Smooth muscle cell (in vitro differentiated cells): ENCODE measurements around the gene SH2B2. TPM values are rescaled to one million over a fixed set of nuclear protein-coding genes. Genes with fewer than 3 reads are reported as not detected.
"Not testable (repeated sequence)": the region's sequence is repeated elsewhere in the genome, so short reads cannot be mapped to it uniquely, and the experiment has no call there.

Experiments
- DNase-seq: peaks from one replicate; lab custom pipeline; 2025; ENCODE audit not compliant: unreplicated experiment; lab: John Stamatoyannopoulos, UW
- H2AFZ ChIP-seq: fragments of 200-600 bp; sonication (generic); 2 replicates; pipeline ENCODE4 v1.6.0; 2016; ENCODE audit warnings: antibody characterized with exemption, low read depth, mild to moderate bottlenecking
- H3F3A ChIP-seq: fragments of 200-600 bp; sonication (generic); 2 replicates; pipeline ENCODE4 v1.6.0; 2017; ENCODE audit warnings: antibody characterized with exemption, low read depth
- H3K27ac ChIP-seq: fragments of 200-600 bp; sonication (generic); 2 replicates; pipeline ENCODE4 v1.5.1; 2016; ENCODE audit warnings: low read depth, mild to moderate bottlenecking
- H3K27me3 ChIP-seq: fragments of 200-600 bp; sonication (generic); 2 replicates; pipeline ENCODE4 v1.6.1; 2016; ENCODE audit warnings: low read depth, mild to moderate bottlenecking
- H3K36me3 ChIP-seq: fragments of 200-600 bp; sonication (generic); 2 replicates; pipeline ENCODE4 v1.5.1; 2016; ENCODE audit warnings: low read depth
- H3K4me1 ChIP-seq: fragments of 200-600 bp; sonication (generic); 2 replicates; pipeline ENCODE4 v1.5.1; 2016; ENCODE audit warnings: low read depth
- H3K4me2 ChIP-seq: fragments of 200-600 bp; sonication (generic); 2 replicates; pipeline ENCODE4 v1.6.0; 2016; ENCODE audit warnings: mild to moderate bottlenecking
- H3K4me3 ChIP-seq: fragments of 200-600 bp; sonication (generic); 2 replicates; pipeline ENCODE4 v1.5.1; 2016; ENCODE audit warnings: mild to moderate bottlenecking
- H3K79me2 ChIP-seq: fragments of 200-600 bp; sonication (generic); 2 replicates; pipeline ENCODE4 v1.6.0; 2016; ENCODE audit warnings: low read depth, mild to moderate bottlenecking
- H3K9ac ChIP-seq: fragments of 200-600 bp; sonication (generic); 2 replicates; pipeline ENCODE4 v1.6.0; 2016; ENCODE audit warnings: low read depth
- H3K9me3 ChIP-seq: fragments of 200-600 bp; sonication (generic); replicated peaks from 2 replicates; pipeline ENCODE4 v1.5.1; 2016; ENCODE audit warnings: low read depth
- H4K20me1 ChIP-seq: fragments of 200-600 bp; sonication (generic); 2 replicates; pipeline ENCODE4 v1.6.0; 2016; ENCODE audit warnings: low read depth
- CTCF ChIP-seq: fragments of 200-600 bp; sonication (generic); IDR thresholded peaks from 2 replicates; pipeline ENCODE4 v1.5.1; 2017; ENCODE audit warnings: borderline replicate concordance, mild to moderate bottlenecking, antibody characterized with exemption; ENCODE audit not compliant: insufficient read depth, poor library complexity, severe bottlenecking
- WGBS: methylation state at CpG from one replicate; pipeline ENCODE4 v1.1.7; 2016; ENCODE audit warnings: low lambda C conversion rate; 5-methylcytosine and 5-hydroxymethylcytosine counted together
- polyA plus RNA-seq: library from polyadenylated mRNA; unstranded; fragments of >200 nt; fragmentation: Nextera tagmentation; extraction: Ambion mirVana; gene quantifications from 2 replicates; pipeline ENCODE4 v1.2.1, GENCODE V29; 2016
- total RNA-seq: library from RNA; depleted of rRNA; stranded (reverse); fragments of >200 nt; gene quantifications from 2 replicates; pipeline ENCODE4 v1.2.3, GENCODE V29; 2014

SH2B2 gene
- total and polyA plus RNA-seq, 2 experiments from 2014 or later, result 8.2 to 12.4 TPM

GRCh38 chr7:102326157-102326889 lies 39.7 kb downstream of the SH2B2 start:
- Histone ChIP-seq H3F3A (no peaks in the 10 kb centered on the region), H3K9me3 (no peaks in the 10 kb centered on the region), H3K79me2 (no peaks in the 10 kb centered on the region), H3K4me3 (no peak overlapping the region), H3K36me3 (no peaks in the 10 kb centered on the region), H3K4me1 (no peaks in the 10 kb centered on the region), H3K27ac (no peak overlapping the region), H4K20me1 (no peaks in the 10 kb centered on the region), H3K27me3 (no peaks in the 10 kb centered on the region), H3K9ac (no peak overlapping the region), H2AFZ (no peak overlapping the region), H3K4me2 (no peak overlapping the region)
- no peak for TF ChIP-seq CTCF
- no peak for DNase-seq
- 95% methylated on average over 11 of the region's 11 CpGs for WGBS

- not testable (repeated sequence) for DNase-seq, H3K9me3 ChIP-seq, H3K27me3 ChIP-seq, H3F3A ChIP-seq, H4K20me1 ChIP-seq, H3K27ac ChIP-seq, H3K4me2 ChIP-seq, H2AFZ ChIP-seq, H3K4me3 ChIP-seq, H3K79me2 ChIP-seq, H3K9ac ChIP-seq, H3K36me3 ChIP-seq, H3K4me1 ChIP-seq
- 92% methylated on average over 6 of the region's 6 CpGs for WGBS
These were observed 40.5 kb downstream of the SH2B2 start for GRCh38 chr7:102327183-102327582.

DNA sequence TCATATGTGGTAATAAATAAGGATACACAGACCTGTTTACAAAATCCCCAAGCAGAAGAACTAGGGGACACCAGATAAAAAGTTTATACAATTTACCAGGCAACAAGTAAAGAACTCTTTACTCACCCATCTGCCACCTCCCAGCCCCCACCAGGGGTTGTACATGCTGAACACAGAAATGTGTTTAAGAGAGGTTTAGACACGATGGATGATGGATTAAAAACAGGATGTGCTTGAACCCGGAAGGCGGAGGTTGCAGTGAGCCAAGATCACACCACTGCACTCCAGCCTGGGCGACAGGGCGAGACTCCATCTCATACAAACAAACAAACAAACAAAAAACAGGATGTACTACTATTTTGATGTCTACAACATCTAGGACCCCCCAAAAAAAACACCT lies 42.2 kb downstream of the SH2B2 start:
- H3K27ac ChIP-seq, H3K36me3 ChIP-seq, H3K9me3 ChIP-seq, H4K20me1 ChIP-seq, H3K4me3 ChIP-seq, H2AFZ ChIP-seq, H3K27me3 ChIP-seq, H3K79me2 ChIP-seq, H3K4me1 ChIP-seq, DNase-seq, H3K9ac ChIP-seq, H3F3A ChIP-seq, H3K4me2 ChIP-seq: not testable (repeated sequence)
- WGBS, result 98% methylated on average over 4 of the region's 5 CpGs

DNA sequence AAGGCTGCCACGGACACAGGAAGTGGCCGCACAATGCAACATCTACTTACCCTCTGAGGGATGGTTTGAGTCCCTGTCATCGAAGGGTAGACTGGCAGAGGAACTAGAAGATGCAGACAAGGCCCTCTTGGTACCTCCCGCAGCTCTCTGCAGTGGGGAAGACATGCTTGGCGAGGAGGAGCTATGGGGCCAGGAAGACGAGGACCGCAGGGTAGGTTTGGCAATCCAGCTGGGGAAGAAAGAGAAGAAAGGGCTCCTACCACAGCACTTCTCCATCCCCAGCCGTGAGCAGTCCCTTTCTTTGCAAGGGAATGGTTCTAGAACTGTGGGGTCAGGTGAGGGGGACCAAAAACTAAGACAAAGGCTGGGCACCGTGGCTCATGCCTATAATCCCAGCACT lies 42.7 kb downstream of the SH2B2 start:
- H3K9ac ChIP-seq, H3K4me3 ChIP-seq, H3K36me3 ChIP-seq, H2AFZ ChIP-seq, H3F3A ChIP-seq, H4K20me1 ChIP-seq, H3K79me2 ChIP-seq, H3K4me1 ChIP-seq, DNase-seq, H3K4me2 ChIP-seq, H3K9me3 ChIP-seq, H3K27ac ChIP-seq, H3K27me3 ChIP-seq: not testable (repeated sequence)
- WGBS, result 79% methylated on average over 9 of the region's 9 CpGs

DNA sequence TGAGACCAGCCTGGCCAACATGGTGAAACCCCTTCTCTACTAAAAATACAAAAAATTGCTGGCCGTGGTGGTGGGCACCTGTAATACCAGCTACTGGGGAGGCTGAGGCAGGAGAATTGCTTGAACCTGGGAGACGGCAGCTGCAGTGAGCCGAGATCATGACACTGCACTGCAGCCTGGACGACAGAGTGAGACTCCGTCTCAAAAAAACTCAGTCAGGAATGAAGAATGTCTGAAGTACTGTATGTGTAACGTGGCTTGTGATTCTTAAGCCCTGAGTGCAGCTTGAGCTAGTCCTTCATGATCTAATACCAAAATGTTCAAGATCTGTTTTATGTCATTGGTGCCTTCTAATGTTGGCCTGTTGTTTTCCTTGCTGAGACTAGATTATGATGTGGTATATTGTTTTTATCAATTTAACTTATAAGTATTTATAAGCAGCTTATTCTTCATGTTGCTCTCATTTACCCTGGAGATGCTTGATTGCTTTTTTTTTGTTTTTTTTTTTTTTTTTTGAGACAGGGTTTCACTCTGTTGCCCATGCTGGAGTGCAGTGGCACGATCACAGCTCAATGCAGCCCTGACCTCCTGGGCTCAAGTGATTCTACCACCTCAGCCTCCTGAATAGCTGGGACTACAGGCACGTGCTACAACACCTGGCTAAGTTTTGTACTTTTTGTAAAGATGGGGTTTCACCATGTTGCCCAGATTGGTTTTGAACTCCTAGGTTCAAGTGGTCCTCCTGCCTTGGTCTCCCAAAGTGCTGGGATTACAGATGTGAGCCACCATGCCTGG lies 44.2 kb downstream of the SH2B2 start:
- not testable (repeated sequence) for H3K4me2 ChIP-seq, H2AFZ ChIP-seq, H3K9me3 ChIP-seq, H3K4me1 ChIP-seq, H3K27me3 ChIP-seq, H3K36me3 ChIP-seq, H3K4me3 ChIP-seq, H3F3A ChIP-seq, H3K27ac ChIP-seq, H3K79me2 ChIP-seq, DNase-seq, H3K9ac ChIP-seq, H4K20me1 ChIP-seq
- 68% methylated on average over 8 of the region's 8 CpGs for WGBS

DNA sequence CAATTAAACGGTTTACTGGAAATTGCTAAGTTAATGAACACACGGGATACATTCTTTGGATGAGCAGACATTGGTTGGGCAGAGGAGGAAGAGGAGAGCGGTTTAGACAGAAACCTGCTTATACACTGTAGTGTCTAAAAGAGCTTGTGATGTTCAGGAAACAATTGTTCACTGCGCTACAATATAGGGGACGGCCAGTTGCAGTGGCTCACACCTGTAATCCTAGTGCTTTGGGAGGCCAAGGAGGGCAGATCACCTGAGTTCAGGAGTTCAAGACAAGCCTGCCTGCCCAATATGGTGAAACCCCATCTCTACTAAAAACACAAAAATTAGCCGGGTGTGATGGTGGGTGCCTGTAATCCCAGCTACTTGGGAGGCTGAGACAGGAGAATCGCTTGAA lies 48.9 kb downstream of the SH2B2 start:
- H4K20me1 ChIP-seq, DNase-seq, H3K27ac ChIP-seq, H2AFZ ChIP-seq, H3K79me2 ChIP-seq, H3K4me2 ChIP-seq, H3K9ac ChIP-seq, H3K27me3 ChIP-seq, H3K9me3 ChIP-seq, H3F3A ChIP-seq, H3K36me3 ChIP-seq, H3K4me1 ChIP-seq, H3K4me3 ChIP-seq: not testable (repeated sequence)
- 95% methylated on average over 7 of the region's 7 CpGs for WGBS

GRCh38 chr7:102337002-102337401 lies 50.3 kb downstream of the SH2B2 start:
- not testable (repeated sequence) for H3K9me3 ChIP-seq, H3K27ac ChIP-seq, H2AFZ ChIP-seq, H3K4me1 ChIP-seq, H3K79me2 ChIP-seq, H3F3A ChIP-seq, H3K4me2 ChIP-seq, H3K9ac ChIP-seq, H4K20me1 ChIP-seq, DNase-seq, H3K4me3 ChIP-seq, H3K36me3 ChIP-seq, H3K27me3 ChIP-seq
- 87% methylated on average over 7 of the region's 8 CpGs for WGBS
